Measurements from ENCODE around the gene VEGFB.
A peak's percentile ranks its signal among the peaks of the same experiment; 100 is the strongest.

VEGFB gene

DNA sequence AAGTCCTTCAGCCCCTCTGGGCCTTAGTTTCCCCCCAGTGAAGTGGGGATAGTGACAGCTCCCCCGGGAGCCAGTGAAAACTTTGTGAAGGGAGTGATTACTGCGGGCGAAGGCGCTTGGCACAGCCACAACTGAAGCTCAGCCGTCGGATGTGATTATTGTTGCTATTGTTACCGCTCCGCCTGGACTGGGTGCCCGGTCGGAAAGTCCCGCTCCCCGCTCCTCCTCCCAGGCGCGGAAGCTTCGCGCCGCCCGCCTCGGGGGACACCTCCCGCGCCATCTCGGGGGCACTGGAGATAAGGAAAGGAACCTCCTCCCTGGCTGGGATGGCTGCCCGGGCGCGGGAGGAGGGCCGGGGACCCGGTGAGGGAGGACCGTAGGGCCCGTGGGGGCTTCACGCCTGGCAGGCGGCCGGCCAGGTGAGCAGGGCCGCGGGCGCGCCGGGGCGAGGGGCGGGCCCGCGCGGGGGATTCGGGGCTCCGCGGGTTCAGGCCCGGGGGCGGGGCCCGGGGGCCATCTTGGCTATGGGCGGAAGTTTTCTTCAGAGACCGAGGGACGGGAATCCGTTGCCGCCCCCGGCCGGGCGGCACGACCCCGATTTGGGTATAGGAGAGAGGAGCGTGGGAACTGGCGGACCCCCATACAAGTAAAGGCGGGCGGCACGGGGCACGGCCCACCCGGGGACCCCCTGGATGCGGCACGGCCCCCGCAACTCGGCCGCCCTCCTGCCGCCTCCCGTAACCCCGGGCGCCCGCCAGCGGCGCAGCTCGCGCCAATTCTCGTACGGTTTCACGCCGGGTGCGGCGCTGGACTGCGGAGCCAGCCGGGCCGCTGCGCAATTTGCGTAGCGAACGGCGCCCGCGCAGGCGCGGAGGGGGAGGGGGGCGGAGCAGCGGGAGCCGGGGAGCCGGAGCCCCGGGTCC is 50.8 kb downstream of the VEGFB start, which contains the start of gene GPR137:
Gene GPR137 (plus strand): TSS at position 887 of the 923 bp plus-strand sequence. CDS start 677 bp downstream, outside the sequence.
- peak; percentile 100 for DNase-seq

DNA sequence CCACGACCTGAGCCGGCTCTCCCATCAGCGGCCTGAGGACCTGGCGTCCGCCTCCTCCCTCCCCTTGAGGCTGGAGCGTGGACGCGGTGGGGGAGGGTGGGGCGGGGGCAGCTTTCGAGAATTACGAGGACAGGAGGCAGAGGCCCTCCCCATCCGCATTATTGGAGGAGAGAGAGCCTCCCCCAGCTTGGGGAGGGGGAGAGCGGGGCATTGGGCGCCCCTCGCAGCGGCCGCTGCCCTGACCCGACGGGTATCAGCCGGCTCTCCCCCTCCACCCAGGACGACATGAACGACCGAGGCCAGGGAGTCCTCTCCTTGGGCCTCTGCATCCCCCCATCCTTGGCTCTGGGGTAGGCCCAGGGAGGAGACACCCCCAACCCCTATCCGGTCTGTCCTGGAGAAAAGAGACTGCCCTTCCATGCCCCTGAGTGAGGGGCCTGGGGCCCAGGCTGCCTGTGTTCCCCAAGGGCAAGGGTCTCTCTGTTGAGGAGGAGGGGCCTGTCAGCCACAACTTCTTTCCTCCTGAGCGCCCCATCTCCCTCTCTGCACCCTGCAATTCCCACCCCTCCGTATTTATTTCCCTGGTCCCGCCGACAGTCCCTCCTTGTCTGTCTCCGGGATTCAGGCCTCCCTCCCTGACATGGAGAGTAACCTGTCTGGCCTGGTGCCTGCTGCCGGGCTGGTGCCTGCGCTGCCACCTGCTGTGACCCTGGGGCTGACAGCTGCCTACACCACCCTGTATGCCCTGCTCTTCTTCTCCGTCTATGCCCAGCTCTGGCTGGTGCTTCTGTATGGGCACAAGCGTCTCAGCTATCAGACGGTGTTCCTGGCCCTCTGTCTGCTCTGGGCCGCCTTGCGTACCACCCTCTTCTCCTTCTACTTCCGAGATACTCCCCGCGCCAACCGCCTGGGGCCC is 51.8 kb downstream of the VEGFB start:
- peak; percentile 65 for DNase-seq

DNA sequence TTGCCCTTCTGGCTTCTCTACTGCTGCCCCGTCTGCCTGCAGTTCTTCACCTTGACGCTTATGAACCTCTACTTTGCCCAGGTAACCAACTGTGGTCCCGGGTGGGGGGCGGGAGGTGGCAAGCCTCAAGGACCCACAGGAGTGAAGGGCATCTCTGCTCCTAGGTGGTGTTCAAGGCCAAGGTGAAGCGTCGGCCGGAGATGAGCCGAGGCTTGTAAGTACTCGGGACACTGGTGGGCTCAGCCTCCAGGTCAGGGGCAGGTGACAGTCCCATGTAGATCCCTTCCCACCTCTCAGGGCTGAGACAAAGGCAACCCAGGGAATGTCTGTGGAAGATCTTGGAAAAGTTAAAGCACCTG is 52.4 kb downstream of the VEGFB start:
- no peak for DNase-seq

DNA sequence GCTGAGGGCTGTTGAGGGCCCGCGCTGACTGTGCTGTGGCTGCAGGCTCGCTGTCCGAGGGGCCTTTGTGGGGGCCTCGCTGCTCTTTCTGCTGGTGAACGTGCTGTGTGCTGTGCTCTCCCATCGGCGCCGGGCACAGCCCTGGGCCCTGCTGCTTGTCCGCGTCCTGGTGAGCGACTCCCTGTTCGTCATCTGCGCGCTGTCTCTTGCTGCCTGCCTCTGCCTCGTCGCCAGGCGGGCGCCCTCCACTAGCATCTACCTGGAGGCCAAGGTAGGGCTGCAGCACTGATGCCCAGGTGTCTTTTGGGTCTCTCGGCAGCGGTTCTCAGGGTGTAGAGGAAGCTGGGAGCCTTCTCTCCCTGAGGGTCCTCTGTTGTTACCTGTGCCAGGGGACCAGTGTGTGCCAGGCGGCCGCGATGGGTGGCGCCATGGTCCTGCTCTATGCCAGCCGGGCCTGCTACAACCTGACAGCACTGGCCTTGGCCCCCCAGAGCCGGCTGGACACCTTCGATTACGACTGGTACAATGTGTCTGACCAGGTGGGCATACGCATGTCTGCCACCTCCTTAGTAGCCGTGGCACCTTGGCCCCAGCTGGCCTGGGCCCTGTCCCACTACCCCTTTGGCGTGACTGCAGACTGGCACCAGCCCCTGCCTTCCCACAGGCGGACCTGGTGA is 53.4 kb downstream of the VEGFB start:
- DNase-seq: no peak

DNA sequence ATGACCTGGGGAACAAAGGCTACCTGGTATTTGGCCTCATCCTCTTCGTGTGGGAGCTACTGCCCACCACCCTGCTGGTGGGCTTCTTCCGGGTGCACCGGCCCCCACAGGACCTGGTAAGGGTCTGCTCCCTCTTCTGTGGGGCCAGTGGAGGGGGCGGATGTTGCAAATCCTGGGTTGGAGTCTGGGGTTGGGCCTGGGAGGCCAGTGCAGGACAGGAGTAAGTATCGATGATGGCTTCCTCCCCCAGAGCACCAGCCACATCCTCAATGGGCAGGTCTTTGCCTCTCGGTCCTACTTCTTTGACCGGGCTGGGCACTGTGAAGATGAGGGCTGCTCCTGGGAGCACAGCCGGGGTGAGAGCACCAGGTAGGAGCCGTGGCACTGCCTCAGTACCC is 54.0 kb downstream of the VEGFB start:
- no peak for DNase-seq

All from activated CD8-positive, alpha-beta memory T cell treated with anti-CD3 and anti-CD28 coated beads for 24 hours (primary cell).